Stimulated activated CD4-positive, alpha-beta T cell treated with anti-CD3 and anti-CD28 coated beads, Interleukin-2, amount 100 ng/mL, for 24 hours (primary cell): ENCODE data around the gene ODAD3.
"Not testable (repeated sequence)": the region's sequence is repeated elsewhere in the genome, so short reads cannot be mapped to it uniquely, and the experiment has no call there.

ENCODE experiments used
- DNase-seq, 2 donors: peaks; one replicate each; pipeline ENCODE4 v3.0.0-alpha.2; 2020

ODAD3 gene

DNA sequence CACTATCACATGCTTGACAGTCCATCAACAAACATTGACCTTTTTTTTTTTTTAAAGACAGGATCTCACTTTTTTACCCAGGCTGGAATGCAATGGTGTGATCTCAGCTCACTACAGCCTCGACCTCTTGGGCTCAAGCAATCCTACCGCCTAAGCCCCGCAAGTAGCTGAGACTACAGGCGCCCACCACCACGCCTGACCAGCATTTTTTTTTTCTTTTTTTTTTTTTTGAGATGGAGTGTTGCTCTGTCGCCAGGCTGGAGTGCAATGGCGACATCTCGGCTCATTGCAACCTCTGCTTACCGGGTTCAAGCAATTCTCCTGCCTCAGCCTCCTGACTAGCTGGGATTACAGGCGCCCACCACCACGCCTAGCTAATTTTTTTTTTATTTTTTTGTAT, 24.0 kb upstream of the ODAD3 start:
- DNase-seq, result not testable (repeated sequence)

DNA sequence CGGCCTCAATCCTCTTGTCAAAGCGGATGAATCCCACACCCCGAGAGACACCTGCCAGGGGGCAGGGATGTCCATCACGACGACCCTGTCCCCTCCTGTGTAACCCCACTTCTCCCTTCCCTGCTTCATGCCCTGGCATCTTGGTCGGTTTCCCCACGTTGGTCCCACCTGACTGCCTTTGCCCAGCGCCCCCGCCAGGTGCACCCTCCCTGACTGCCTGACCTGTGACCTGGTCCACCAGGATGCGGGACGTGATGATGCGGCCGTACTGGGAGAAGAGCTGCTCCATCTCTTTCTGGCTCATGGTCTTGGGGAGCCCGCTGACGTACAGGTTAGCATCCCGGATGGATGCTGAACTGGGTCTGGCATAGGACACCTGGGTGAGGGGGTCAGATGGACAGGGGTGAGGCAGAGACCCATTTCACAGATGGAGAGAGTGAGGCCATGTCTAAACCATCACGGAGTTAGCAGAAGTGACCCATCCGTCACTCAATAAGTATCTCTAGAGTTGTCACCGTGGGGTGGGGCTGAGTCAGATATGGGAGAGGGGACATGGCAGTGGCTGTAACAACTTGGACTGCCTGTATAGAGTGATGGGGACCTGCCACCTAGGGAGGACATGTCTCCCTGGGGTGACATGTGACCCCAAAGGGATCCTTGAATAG, 23.4 kb upstream of the ODAD3 start:
- DNase-seq, result no peak

DNA sequence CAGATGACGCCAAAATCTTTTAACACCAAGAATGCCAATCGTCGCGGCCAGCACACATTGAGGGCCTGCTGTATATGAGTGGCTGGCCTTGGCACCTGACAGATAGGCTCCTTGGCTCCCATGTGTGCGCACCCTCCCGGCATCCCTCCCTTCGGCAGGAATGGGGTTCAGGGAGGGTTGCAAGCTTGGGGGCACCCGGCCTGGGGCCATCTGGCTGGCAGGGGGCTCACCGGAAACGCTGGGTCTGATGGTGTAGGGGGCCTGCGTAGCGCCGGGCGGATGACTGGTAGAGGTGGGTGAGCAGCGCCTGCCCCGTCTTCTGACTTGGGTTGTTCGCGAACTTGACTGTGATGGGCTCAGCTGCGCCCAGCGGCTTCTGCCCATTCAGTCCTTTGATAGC, 22.9 kb upstream of the ODAD3 start:
- no peak for DNase-seq

DNA sequence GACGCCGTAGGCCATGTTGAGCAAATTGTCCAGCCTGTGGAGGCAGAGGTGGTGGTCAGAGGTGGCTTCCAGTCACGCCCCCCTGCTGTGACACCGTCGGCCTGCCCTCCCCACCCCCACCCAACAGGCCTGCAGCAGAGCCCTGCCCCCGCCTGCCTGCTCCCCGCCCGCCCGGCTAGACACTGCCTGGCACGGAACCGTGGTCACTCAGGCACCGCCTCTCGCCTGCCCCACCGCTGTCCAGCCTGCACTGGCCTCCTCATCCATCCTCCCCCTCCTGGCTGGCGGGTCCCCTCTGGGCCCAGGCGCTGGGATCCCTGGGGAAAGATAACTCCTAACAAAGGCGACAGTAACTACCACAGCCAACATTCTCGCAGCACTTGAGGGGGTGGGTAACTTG, 22.2 kb upstream of the ODAD3 start:
- no peak for DNase-seq

DNA sequence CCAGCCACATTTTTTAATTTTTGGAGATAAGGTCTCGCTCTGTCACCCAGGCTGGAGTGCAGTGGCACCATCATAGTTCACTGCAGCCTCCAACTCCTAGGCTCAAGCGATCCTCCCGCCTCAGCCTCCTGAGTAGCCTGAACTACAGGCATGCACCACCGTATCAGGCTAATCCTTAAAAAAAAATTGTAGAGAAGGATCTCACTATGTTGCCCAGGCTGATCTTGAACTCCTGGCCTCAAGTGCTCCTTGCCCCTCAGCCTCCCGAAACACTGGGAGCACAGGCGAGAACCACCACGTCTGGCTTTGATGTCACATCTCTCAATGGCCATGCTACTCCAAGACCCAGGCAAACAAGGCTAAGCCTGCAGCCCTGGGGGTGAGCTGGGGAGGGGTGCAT, 21.7 kb upstream of the ODAD3 start:
- no peak for DNase-seq

DNA sequence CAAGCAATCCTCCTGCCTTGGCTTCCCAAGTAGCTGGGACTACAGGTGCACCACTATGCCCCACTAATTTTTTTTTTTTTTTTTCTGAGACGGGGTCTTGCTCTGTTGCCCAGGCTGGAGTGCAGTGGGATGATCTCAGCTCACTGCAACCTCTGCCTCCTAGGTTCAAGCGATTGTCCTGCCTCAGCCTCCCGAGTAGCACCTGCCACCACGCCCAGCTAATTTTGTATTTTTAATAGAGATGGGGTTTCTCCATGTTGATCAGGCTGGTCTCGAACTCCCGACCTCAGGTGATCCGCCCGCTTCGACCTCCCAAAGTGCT, 20.3 kb upstream of the ODAD3 start:
- DNase-seq, result not testable (repeated sequence)

DNA sequence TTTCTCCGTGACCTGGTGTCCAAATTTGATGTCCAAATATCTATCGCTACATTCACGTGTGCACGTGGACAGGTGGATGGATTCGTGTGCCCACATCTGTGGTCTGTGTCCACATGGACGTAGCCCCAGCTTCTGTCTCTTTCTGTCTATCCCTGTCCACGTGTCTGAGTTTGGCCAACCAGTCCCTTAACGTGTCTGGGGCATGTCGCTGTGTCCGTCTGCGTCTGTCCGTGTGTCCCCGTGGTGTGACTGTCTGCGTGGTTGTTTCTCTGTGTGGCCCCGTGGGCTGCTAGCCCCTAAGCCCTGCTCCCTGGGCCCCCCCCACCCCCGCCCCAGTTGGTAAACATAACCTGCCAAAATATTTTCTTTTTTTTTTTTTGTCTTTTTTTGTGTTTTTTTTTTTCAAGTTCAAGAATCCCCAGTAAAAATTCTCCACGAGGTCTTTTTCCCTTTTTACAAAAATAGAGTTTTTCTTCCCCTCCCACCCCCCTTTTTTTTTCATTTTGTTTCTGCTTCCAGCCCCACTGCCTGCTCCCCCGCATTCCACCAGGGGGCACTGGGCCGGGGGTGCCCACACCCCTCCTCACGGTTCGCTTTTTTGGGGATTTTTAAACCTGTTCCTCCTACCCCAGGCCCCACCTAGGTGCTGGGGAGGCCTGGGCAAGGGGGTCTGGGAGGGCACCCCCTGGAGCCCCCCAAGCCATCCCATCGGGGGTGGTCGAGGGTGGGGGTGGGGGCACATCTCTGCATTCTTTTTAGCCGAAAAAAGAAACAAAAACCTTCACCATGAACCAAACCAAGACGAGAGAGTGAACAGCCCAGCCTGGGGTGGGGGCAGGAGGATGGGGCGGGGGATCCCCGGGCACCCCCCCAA, 18.8 kb upstream of the ODAD3 start:
- DNase-seq, result peak in 1 of 2 donors; percentile 33

DNA sequence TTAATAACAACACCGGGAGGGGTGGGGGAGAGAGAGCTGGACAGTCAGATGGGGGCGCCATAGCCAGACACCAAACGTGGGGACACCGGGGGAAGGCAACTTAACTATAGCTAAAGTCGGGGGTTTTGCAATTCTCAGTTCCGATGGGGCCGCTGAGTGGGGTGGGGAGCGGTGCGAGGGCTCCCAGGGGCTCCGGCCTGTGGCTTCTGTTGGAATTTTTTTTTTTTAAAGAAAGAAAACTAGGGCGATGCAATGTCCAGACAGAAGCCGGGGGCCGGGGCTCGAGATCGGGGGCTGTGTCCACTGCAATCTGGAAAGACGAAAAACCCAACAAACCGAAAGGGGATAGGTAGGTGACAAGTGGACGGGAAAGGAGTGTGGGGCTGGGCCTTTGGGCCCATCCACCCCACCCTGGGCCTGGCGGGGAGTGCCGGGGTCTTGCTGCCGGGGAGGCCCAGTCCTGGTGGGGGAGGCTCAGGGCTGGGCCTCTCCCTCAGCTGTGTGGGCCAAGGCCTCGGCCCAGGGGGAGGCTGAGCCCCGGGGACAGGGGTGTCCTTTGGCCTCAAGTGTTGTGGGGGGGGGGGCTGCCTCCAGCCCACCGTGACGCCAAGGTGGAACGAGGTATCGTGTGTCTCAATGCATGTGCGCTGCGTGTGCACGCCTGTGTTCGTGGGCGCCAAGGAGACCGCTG, 17.8 kb upstream of the ODAD3 start:
- no peak for DNase-seq

DNA sequence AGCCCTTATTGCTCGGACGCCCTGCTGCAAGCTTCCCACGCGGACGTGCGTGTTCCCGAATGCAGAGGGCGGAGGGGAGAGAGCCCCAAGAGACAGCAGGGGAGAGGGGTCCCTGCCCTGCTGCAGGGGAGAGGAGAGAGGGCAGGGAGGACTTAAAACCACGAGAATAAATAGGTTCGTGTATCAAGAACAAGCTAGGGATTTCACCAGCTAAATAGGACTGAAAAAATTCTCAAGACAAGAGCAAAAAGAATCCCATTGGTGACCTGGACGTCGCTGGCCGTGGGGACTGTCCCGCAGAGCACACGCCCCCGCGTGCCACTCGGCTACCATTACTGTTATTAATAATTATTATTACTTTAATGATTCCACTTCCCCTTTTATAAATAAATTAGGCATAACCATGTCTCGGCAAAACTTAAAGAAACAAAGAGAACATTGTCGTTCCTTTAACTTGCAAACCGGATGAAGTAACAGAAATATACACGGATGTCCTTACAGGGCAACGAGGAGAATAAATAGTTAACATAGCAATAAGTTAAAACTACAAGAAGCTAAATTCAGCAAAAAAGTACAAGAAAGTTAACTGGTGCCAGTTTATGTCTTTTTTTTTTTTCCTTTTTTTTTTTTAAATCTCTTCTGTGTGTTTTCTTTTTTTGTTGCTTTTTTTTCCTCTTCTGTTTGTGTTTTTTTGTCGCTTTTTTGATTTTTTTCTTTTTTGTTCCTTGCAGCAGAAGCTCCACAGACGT, 17.1 kb upstream of the ODAD3 start:
- DNase-seq, result no peak

DNA sequence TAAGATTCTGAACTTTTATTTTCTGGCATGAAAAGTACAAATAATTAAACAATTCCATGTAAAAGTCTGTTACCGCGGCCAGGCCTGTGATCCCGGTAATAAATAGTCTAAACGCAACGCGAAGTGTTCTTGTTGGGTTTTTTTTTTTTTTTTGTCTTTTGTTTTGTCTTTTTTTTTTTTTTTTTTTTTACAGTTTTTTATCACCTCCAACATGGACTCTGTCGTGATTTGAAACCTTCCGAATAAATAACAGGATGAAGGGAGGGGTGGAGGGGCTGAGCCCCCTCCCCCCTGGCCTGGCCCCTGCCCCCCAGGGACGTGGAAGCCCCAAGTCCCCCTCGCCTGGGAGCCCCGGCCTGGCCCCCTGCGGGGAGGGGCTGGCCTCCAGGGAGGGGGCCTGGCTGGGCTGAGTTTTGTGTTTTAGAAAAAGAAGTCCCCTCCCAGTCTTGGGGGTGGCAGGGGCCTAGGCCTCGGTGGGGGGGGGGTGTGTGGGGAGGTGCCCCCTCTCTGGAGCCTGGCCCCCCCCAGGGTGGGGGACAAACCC, 16.5 kb upstream of the ODAD3 start:
- DNase-seq, result no peak

DNA sequence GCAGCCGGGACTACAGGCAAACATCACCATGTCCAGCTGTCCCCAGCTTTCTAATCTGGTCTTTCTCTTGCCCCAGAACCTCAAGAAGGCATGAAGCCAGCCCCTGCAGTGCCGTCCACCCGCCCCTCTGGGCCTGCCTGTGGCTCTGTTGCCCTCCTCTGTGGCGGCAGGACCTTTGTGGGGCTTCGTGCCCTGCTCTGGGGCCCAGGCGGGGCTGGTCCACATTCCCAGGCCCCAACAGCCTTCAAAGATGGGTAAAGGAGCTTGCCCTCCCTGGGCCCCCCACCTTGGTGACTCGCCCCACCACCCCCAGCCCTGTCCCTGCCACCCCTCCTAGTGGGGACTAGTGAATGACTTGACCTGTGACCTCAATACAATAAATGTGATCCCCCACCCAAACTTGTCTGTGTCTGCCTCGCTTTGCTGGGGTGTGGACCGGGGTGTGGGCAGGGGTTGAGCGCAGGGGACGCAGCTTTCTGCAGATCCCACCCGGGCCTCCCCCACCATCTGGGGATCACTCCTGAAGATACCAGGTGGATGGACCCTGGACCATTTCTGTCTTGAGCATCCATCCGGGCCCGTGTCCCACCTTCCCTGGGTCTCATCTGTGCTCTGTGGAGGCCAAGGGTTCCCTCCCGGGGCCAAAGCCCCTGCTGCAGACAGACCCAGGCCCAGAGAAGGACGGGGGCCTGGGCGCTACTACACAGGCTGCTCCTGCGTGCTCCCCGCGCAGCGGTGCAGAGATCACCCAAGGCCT, 15.8 kb upstream of the ODAD3 start:
- no peak for DNase-seq

DNA sequence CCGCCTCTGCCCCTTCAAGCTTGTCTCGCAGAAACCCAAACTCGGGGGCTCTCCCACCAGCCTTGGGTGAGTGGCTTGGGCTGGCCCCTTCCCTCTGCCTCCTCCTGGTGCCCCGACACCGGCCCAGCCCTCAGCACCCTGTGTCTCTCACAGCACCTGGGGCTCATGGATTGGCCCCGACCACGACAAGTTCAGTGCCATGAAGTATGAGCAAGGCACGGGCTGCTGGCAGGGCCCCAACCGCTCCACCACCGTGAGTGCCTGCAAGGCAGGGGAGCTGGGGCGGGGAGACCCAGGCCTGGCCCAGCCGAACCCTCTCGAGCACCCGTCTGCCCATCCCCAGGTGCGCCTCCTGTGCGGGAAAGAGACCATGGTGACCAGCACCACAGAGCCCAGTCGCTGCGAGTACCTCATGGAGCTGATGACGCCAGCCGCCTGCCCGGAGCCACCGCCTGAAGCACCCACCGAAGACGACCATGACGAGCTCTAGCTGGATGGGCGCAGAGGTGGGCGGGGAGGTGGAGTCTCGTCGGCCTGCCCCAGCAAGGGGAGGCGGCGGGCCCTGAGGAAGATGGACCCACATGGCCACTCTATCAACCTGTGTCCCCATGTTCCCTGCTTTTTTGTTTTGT, 14.1 kb upstream of the ODAD3 start:
- no peak for DNase-seq

DNA sequence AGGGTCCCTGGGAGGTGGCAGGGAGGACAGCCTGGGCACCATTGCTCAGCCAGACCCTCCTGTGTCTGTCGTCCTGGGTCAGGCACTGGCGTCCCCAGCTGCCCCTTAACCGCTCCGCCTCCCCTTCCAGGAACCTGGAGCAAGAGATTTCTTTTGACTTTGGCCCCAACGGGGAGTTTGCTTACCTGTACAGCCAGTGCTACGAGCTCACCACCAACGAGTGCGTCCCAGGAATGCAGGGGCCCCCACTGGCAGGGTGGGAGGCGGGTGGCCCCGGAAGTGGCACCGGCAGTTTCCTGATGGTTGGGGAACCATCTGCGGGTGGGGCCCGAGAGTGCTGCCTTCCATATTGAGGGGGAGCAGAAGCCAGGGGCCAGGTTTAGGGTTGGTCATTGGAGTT, 13.5 kb upstream of the ODAD3 start:
- DNase-seq, result no peak

DNA sequence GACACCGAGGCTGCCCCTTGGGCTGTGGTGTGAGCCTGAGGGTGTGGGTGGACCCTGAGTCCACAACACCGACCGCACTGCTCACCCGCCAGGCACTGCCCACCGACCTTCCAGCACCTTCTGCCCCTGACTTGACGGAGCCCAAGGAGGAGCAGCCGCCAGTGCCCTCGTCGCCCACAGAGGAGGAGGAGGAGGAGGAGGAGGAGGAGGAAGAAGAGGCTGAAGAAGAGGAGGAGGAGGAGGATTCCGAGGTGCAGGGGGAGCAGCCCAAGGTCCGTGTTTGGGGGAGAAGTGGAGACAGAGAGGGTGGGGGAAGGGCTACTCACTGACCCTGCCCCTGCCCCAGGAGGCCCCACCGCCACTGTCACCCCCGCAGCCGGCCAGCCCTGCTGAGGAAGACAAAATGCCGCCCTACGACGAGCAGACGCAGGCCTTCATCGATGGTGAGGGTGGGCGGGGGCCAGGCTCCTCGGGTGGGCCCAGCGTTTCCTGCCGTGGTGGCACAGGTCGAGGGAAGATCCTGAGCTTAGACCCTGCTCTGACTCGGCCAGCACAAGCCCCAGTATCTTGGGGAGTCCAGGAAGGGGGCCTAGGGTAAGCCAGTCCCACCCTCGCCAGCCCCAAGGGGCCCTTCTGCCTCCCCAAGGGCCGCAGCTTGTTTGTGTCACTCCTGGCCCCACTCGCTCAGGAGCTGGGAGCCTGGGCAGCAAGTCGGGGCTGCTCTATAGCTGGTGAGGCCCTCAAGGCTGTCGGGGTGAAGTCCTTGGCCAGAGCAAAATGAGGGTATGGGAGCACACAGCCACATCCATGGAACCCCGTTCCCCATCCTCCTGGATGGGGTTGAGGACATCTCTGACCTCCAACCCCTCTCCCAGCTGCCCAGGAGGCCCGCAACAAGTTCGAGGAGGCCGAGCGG, 12.7 kb upstream of the ODAD3 start:
- no peak for DNase-seq

DNA sequence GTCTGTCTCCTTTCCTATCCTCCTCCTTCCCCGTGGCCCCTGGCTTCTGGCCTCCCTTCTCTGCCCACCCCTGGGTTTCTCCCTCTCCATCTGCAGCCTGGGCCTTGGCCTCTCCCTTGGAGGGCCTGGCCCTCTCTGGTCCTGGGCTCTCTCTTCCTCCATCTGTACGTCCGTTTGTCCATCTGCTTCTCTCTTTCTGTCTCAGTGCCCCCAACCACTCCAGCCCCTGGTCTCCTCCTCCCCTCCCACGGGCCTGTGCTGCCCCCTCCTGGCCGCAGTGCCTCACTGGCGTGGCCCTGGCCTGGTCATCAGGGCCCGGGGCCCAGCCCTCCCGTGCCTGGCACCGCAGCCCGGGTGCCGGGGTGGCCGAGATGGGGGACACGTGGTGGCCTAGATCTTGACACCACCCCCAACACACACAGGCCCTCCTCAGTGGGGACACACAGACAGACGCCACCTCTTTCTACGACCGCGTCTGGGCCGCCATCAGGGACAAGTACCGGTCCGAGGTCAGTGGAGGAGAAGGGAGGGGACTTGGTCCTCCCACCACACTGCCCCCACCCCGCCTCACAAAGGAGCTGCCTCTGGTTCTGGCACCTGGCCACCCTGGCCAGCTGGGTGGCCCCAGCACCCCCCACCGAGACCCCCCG, 11.9 kb upstream of the ODAD3 start:
- DNase-seq, result peak; percentile 48 to 56

DNA sequence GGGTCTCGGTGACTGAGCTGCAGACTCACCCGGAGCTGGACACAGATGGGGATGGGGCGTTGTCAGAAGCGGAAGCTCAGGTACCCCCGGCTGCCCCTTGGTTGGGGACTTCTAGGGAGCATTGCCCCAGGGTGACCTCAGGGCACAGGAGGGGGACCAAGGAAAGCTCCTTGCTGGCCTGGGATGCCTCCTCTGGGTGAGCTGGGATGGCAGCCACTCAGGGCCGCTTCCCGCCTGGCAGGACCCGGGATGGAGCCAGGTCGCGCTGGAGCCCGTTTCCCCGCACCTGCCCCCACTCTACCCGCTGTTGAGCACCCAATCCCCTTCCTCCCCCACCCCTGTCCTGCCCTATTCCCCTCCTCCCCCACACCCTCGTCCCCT, 11.3 kb upstream of the ODAD3 start:
- no peak for DNase-seq

DNA sequence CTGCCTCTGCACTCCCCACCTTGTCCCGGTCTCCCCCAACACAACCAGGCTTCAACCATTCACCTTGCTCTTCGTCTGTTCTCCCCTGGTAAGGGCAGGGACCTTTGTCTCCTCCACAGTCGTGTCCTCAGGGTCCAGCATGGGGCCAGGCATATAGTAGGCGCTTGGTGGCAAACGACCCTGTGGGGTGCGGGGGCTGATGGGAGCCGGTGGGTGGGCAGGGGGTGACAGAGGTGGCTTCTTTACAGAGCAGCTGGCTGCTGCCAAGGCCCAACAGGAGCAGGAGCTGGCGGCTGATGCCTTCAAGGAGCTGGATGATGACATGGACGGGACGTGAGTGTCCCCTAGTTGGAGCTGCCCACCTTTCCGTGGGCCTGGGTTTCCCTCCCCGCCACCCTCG, 10.2 kb upstream of the ODAD3 start:
- DNase-seq, result no peak

DNA sequence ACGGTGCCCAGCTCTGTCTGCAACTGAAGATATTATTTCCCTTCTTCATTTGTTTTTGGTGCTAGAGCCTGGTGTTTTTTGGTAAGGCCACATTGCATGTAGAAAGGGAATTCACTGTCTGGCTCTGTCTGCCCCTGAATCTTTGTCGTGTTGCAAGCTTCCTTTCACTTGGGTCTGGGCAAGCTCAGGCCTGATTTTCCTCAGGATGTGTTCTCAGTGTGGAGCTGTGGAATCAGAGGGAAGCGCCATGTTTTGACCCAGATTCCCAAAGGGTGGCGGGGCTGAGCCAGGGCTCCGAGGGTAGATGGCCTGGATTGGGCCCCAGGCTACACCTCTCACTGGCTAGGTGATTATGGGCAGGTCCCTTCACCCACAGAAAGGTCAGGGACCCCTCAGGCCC, 9.1 kb upstream of the ODAD3 start:
- no peak for DNase-seq

DNA sequence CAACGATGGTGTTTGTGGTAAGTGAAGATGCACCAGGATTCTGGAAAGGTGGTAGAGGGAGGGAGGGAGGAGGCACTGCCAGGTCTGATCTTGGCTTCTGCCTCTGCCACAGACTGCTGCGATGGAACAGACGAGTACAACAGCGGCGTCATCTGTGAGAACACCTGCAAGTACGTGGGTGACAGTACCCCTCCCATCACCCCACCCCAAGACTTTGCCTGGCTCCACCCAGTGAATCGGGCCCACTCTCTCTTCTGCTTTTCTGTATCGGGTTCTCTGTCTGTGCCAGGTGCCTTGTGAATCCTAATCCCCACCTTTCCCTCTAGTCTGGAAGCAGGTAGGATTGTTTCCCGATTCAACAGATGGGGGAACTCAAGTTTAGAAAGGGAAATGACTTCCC, 3.0 kb upstream of the ODAD3 start:
- no peak for DNase-seq

DNA sequence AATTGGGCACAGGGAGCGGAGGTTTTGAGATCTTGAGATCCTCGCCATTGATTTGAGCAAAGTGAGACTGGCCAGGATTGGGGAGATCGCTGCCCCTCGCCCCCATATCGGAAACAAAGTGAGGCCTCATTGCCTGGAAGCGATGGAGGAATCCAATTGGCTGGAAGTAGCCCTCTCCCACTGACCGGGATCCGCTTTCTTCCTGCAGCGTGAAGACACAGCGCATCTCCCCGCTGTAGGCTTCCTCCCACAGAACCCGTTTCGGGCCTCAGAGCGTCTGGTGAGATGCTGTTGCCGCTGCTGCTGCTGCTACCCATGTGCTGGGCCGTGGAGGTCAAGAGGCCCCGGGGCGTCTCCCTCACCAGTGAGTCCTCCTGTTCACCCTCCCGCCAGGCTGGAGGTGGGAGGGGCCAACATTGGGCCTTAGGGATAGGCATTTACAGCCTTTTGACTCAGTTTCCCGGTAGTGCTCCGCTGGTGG, 952 bp upstream of the ODAD3 start:
- DNase-seq, result peak; percentile 27 to 35
